Activated naive CD4-positive, alpha-beta T cell treated with anti-CD3 and anti-CD28 coated beads, Interleukin-2, amount 10 ng/mL, durations not matched to agents 7 days and 5 days (primary cell): ENCODE data around the gene LRIT1.
A peak's percentile ranks its signal among the peaks of the same experiment; 100 is the strongest.

Experiments
- CTCF ChIA-PET: fragments of 350-600 bp; sonication (Branson Sonifier 250); formaldehyde crosslinking; loops from one replicate; lab custom pipeline; 2021; ENCODE audit warnings: antibody characterized with exemption; lab: Charles Lee
- DNase-seq: peaks from one replicate; pipeline ENCODE4 v3.0.0-alpha.2; 2020
- H3K27ac Mint-ChIP-seq: one replicate; pipeline ENCODE4 v1.8.0; 2021; ENCODE audit warnings: mild to moderate bottlenecking, moderate library complexity, mixed read lengths
- H3K27me3 Mint-ChIP-seq: one replicate; pipeline ENCODE4 v1.8.0; 2021; ENCODE audit warnings: mild to moderate bottlenecking, mixed read lengths
- H3K36me3 Mint-ChIP-seq: one replicate; pipeline ENCODE4 v1.8.0; 2021; ENCODE audit warnings: mixed read lengths
- H3K4me1 Mint-ChIP-seq: one replicate; pipeline ENCODE4 v1.8.0; 2021; ENCODE audit warnings: mixed read lengths
- H3K4me3 Mint-ChIP-seq: one replicate; pipeline ENCODE4 v1.8.0; 2021; ENCODE audit warnings: mild to moderate bottlenecking, moderate library complexity, mixed read lengths
- H3K9me3 Mint-ChIP-seq: one replicate; pipeline ENCODE4 v1.8.0; 2021; ENCODE audit warnings: mixed read lengths

LRIT1 gene

GRCh38 chr10:84238909-84239308 lies 2.4 kb downstream of the LRIT1 start:
- Mint-ChIP-seq H3K27ac (no peak overlapping the region), H3K27me3 (peaks cover 12% of the 10 kb centered on the region), H3K9me3 (no peaks in the 10 kb centered on the region), H3K4me3 (no peak overlapping the region), H3K4me1 (no peaks in the 10 kb centered on the region), H3K36me3 (no peaks in the 10 kb centered on the region)
- DNase-seq, result no peak
- CTCF ChIA-PET, result interaction anchor here (0.8 kb wide), 1 partner anchor 18 kb away, joined by 3 read pairs; no protein-coding TSS in a partner anchor

- no peaks in the 10 kb centered on the region for H3K4me1 Mint-ChIP-seq
- H3K27me3 Mint-ChIP-seq, result peaks cover 18% of the 10 kb centered on the region
- CTCF ChIA-PET, result interaction anchor here (0.9 to 1.3 kb wide), 5 partner anchors 11 to 300 kb away, joined by 3 read pairs; no protein-coding TSS in a partner anchor
- H3K36me3 Mint-ChIP-seq, result no peaks in the 10 kb centered on the region
- H3K9me3 Mint-ChIP-seq, result no peaks in the 10 kb centered on the region
- no peak overlapping the region for H3K4me3 Mint-ChIP-seq
- no peak overlapping the region for H3K27ac Mint-ChIP-seq
- DNase-seq, result no peak
These were observed 3.9 kb downstream of the LRIT1 start for GRCh38 chr10:84237199-84238051.

- DNase-seq, result no peak
- no peak overlapping the region for H3K27ac Mint-ChIP-seq
- peaks cover 24% of the 10 kb centered on the region for H3K27me3 Mint-ChIP-seq
- CTCF ChIA-PET, result interaction anchor here (0.9 to 1.3 kb wide), 5 partner anchors 10 to 301 kb away, joined by 3 read pairs; no protein-coding TSS in a partner anchor
- no peaks in the 10 kb centered on the region for H3K4me1 Mint-ChIP-seq
- no peaks in the 10 kb centered on the region for H3K36me3 Mint-ChIP-seq
- H3K9me3 Mint-ChIP-seq, result no peaks in the 10 kb centered on the region
- no peak overlapping the region for H3K4me3 Mint-ChIP-seq
These were observed 4.5 kb downstream of the LRIT1 start for GRCh38 chr10:84236807-84237198.

GRCh38 chr10:84235096-84235495 lies 6.2 kb downstream of the LRIT1 start:
- Mint-ChIP-seq H3K27me3 (peaks cover 30% of the 10 kb centered on the region), H3K4me1 (no peaks in the 10 kb centered on the region), H3K27ac (no peak overlapping the region), H3K4me3 (no peak overlapping the region), H3K36me3 (no peaks in the 10 kb centered on the region), H3K9me3 (no peaks in the 10 kb centered on the region)
- CTCF ChIA-PET, result no interaction called here
- DNase-seq, result no peak

GRCh38 chr10:84234479-84234878 lies 6.9 kb downstream of the LRIT1 start:
- DNase-seq, result no peak
- Mint-ChIP-seq H3K36me3 (no peaks in the 10 kb centered on the region), H3K4me1 (no peaks in the 10 kb centered on the region), H3K9me3 (no peaks in the 10 kb centered on the region), H3K27me3 (peaks cover 30% of the 10 kb centered on the region), H3K27ac (no peak overlapping the region), H3K4me3 (no peak overlapping the region)
- CTCF ChIA-PET, result no interaction called here

GRCh38 chr10:84233940-84234339 lies 7.4 kb downstream of the LRIT1 start:
- Mint-ChIP-seq H3K27me3 (peaks cover 30% of the 10 kb centered on the region), H3K4me3 (no peak overlapping the region), H3K27ac (no peak overlapping the region), H3K9me3 (no peaks in the 10 kb centered on the region), H3K36me3 (no peaks in the 10 kb centered on the region), H3K4me1 (no peaks in the 10 kb centered on the region)
- no peak for DNase-seq
- CTCF ChIA-PET, result interaction anchor here (0.7 kb wide), 2 partner anchors 20 to 23 kb away, joined by 3 read pairs; no protein-coding TSS in a partner anchor

- peaks cover 30% of the 10 kb centered on the region for H3K27me3 Mint-ChIP-seq
- H3K4me3 Mint-ChIP-seq, result no peak overlapping the region
- H3K36me3 Mint-ChIP-seq, result no peaks in the 10 kb centered on the region
- CTCF ChIA-PET, result no interaction called here
- no peak for DNase-seq
- H3K27ac Mint-ChIP-seq, result no peak overlapping the region
- no peaks in the 10 kb centered on the region for H3K9me3 Mint-ChIP-seq
- H3K4me1 Mint-ChIP-seq, result no peaks in the 10 kb centered on the region
These were observed 9.0 kb downstream of the LRIT1 start for GRCh38 chr10:84232376-84232775.

GRCh38 chr10:84230359-84230758 lies 11.0 kb downstream of the LRIT1 start:
- Mint-ChIP-seq H3K36me3 (no peaks in the 10 kb centered on the region), H3K4me1 (no peaks in the 10 kb centered on the region), H3K4me3 (no peak overlapping the region), H3K27ac (no peak overlapping the region), H3K9me3 (no peaks in the 10 kb centered on the region), H3K27me3 (peaks cover 26% of the 10 kb centered on the region)
- CTCF ChIA-PET, result no interaction called here
- no peak for DNase-seq

- no peak for DNase-seq
- H3K36me3 Mint-ChIP-seq, result no peaks in the 10 kb centered on the region
These were observed 13.5 kb downstream of the LRIT1 start for GRCh38 chr10:84227810-84228209.

GRCh38 chr10:84226616-84227015 lies 14.7 kb downstream of the LRIT1 start:
- Mint-ChIP-seq H3K4me1 (no peaks in the 10 kb centered on the region), H3K36me3 (no peaks in the 10 kb centered on the region), H3K27me3 (peaks cover 17% of the 10 kb centered on the region), H3K27ac (no peak overlapping the region), H3K4me3 (no peak overlapping the region), H3K9me3 (no peaks in the 10 kb centered on the region)
- DNase-seq, result no peak
- CTCF ChIA-PET, result interaction anchor here (0.7 kb wide), 1 partner anchor 10 kb away, joined by 3 read pairs; no protein-coding TSS in a partner anchor

More at GRCh38 chr10:84227810-84228209, 13.5 kb downstream of the LRIT1 start:
- peaks cover 20% of the 10 kb centered on the region for H3K27me3 Mint-ChIP-seq
- H3K9me3 Mint-ChIP-seq, result no peaks in the 10 kb centered on the region
- CTCF ChIA-PET, result no interaction called here
- H3K4me1 Mint-ChIP-seq, result no peaks in the 10 kb centered on the region
- no peak overlapping the region for H3K4me3 Mint-ChIP-seq
- no peak overlapping the region for H3K27ac Mint-ChIP-seq

- Mint-ChIP-seq H3K27ac (no peak within 1 kb of the TSS), H3K36me3 (no peaks in the 10 kb centered on the region), H3K27me3 (peaks cover 13% of the 10 kb centered on the region), H3K9me3 (no peaks in the 10 kb centered on the region), H3K4me3 (no peak within 1 kb of the TSS), H3K4me1 (no peaks in the 10 kb centered on the region)
- DNase-seq, result no peak
- CTCF ChIA-PET, result no interaction called here
These were observed 15.7 kb downstream of the LRIT1 start, which contains the start of gene LRIT2 for GRCh38 chr10:84225427-84226173. LRIT2 (minus strand) TSS chr10:84225544; CDS start chr10:84225520, 24 bp downstream.

GRCh38 chr10:84224411-84225028 lies 16.8 kb downstream of the LRIT1 start:
- Mint-ChIP-seq H3K27ac (no peak overlapping the region), H3K4me1 (no peaks in the 10 kb centered on the region), H3K36me3 (no peaks in the 10 kb centered on the region), H3K4me3 (no peak overlapping the region), H3K9me3 (no peaks in the 10 kb centered on the region), H3K27me3 (peaks cover 13% of the 10 kb centered on the region)
- CTCF ChIA-PET, result no interaction called here
- peak; percentile 46 for DNase-seq

- no peaks in the 10 kb centered on the region for H3K4me1 Mint-ChIP-seq
- no peaks in the 10 kb centered on the region for H3K9me3 Mint-ChIP-seq
- no peak overlapping the region for H3K27ac Mint-ChIP-seq
- DNase-seq, result no peak
- CTCF ChIA-PET, result no interaction called here
- H3K36me3 Mint-ChIP-seq, result no peaks in the 10 kb centered on the region
- H3K4me3 Mint-ChIP-seq, result no peak overlapping the region
- H3K27me3 Mint-ChIP-seq, result peaks cover 14% of the 10 kb centered on the region
These were observed 19.4 kb downstream of the LRIT1 start for GRCh38 chr10:84221916-84222315.

- Mint-ChIP-seq H3K36me3 (no peaks in the 10 kb centered on the region), H3K27ac (no peak overlapping the region), H3K9me3 (no peaks in the 10 kb centered on the region), H3K4me1 (no peaks in the 10 kb centered on the region), H3K4me3 (no peak overlapping the region), H3K27me3 (peaks cover 18% of the 10 kb centered on the region)
- CTCF ChIA-PET, result interaction anchor here (1.4 kb wide), 2 partner anchors 12 to 39 kb away, joined by 3 read pairs; no protein-coding TSS in a partner anchor
- DNase-seq, result no peak
These were observed 23.6 kb downstream of the LRIT1 start for GRCh38 chr10:84217746-84218145.
